ENCODE data around the gene CA7.

Gene CA7

GRCh38 chr16:66899310-66899944 is 55.2 kb downstream of the CA7 start:
- DNase-seq: no peak

- no peak for DNase-seq
Observed at GRCh38 chr16:66899945-66900710, 55.9 kb downstream of the CA7 start.

GRCh38 chr16:66900721-66901441 is 56.7 kb downstream of the CA7 start:
- DNase-seq: no peak

- DNase-seq: no peak
Observed at GRCh38 chr16:66901626-66902025, 57.4 kb downstream of the CA7 start.

- no peak for DNase-seq
Observed at GRCh38 chr16:66902648-66903543, 58.7 kb downstream of the CA7 start.

Data from CD4-positive, alpha-beta T cell treated with Interleukin-12 subunit alpha and Interleukin-12 subunit beta, for 1 hour (primary cell).